ENCODE measurements around the gene CERT1. TPM values are rescaled to one million over a fixed set of nuclear protein-coding genes. Genes with fewer than 3 reads are reported as not detected.

The CERT1 gene
- total RNA-seq, 2 donors from 2014 or later, result 32.3 to 35.5 TPM

GRCh38 chr5:75450069-75450468, 61.4 kb downstream of the CERT1 start:
- Histone ChIP-seq H3K27me3 (replicated peaks; ENCODE audit: insufficient read depth) (no peaks in the 10 kb centered on the region), H3K4me1 (replicated peaks) (no peaks in the 10 kb centered on the region), H3K36me3 (no peaks in the 10 kb centered on the region), H3K9me3 (no peaks in the 10 kb centered on the region), H3K4me3 (no peak overlapping the region), H3K27ac (no peak overlapping the region)
- TF ChIP-seq POLR2AphosphoS5 (IDR thresholded peaks at IDR 0.05), result no peak
- TF ChIP-seq CTCF (IDR thresholded peaks at IDR 0.05), result no peak
- 70% methylated on average over 1 of the region's 1 CpG for WGBS
- DNase-seq (ENCODE audit: low spot score), result no peak
- intact Hi-C loops (cut with DNase I), result no loop called here

GRCh38 chr5:75446068-75446467, 65.4 kb downstream of the CERT1 start:
- DNase-seq (ENCODE audit: low spot score), result no peak
- Histone ChIP-seq H3K4me1 (replicated peaks) (no peaks in the 10 kb centered on the region), H3K27me3 (replicated peaks; ENCODE audit: insufficient read depth) (no peaks in the 10 kb centered on the region), H3K36me3 (no peaks in the 10 kb centered on the region), H3K4me3 (no peak overlapping the region), H3K9me3 (no peaks in the 10 kb centered on the region), H3K27ac (no peak overlapping the region)
- 98% methylated on average over 2 of the region's 2 CpGs for WGBS
- intact Hi-C loops (cut with DNase I), result no loop called here
- TF ChIP-seq POLR2AphosphoS5 (IDR thresholded peaks at IDR 0.05), result no peak
- TF ChIP-seq POLR2A (IDR thresholded peaks at IDR 0.05), result no peak
- no peak for TF ChIP-seq CTCF (IDR thresholded peaks at IDR 0.05)

GRCh38 chr5:75441560-75441959, 69.9 kb downstream of the CERT1 start:
- Histone ChIP-seq H3K27me3 (replicated peaks; ENCODE audit: insufficient read depth) (no peaks in the 10 kb centered on the region), H3K4me3 (no peak overlapping the region), H3K9me3 (no peaks in the 10 kb centered on the region), H3K4me1 (replicated peaks) (no peaks in the 10 kb centered on the region), H3K27ac (no peak overlapping the region), H3K36me3 (no peaks in the 10 kb centered on the region)
- no peak for TF ChIP-seq POLR2A (IDR thresholded peaks at IDR 0.05)
- no peak for TF ChIP-seq POLR2AphosphoS5 (IDR thresholded peaks at IDR 0.05)
- no peak for TF ChIP-seq CTCF (IDR thresholded peaks at IDR 0.05)
- intact Hi-C loops (cut with DNase I), result no loop called here
- WGBS, result 95% methylated on average over 2 of the region's 2 CpGs
- DNase-seq (ENCODE audit: low spot score), result no peak

- Histone ChIP-seq H3K36me3 (no peaks in the 10 kb centered on the region), H3K9me3 (no peaks in the 10 kb centered on the region), H3K4me1 (replicated peaks) (no peaks in the 10 kb centered on the region), H3K4me3 (no peak overlapping the region), H3K27me3 (replicated peaks; ENCODE audit: insufficient read depth) (no peaks in the 10 kb centered on the region), H3K27ac (no peak overlapping the region)
- intact Hi-C loops (cut with DNase I), result no loop called here
- 80% methylated on average over 2 of the region's 2 CpGs for WGBS
- TF ChIP-seq POLR2AphosphoS5 (IDR thresholded peaks at IDR 0.05) (no peak), CTCF (IDR thresholded peaks at IDR 0.05) (no peak), POLR2A (IDR thresholded peaks at IDR 0.05) (no peak)
- no peak for DNase-seq (ENCODE audit: low spot score)
Measured at GRCh38 chr5:75439276-75439675, 72.2 kb downstream of the CERT1 start.

GRCh38 chr5:75438722-75439121, 72.7 kb downstream of the CERT1 start:
- Histone ChIP-seq H3K36me3 (no peaks in the 10 kb centered on the region), H3K4me3 (no peak overlapping the region), H3K4me1 (replicated peaks) (no peaks in the 10 kb centered on the region), H3K9me3 (no peaks in the 10 kb centered on the region), H3K27me3 (replicated peaks; ENCODE audit: insufficient read depth) (no peaks in the 10 kb centered on the region), H3K27ac (no peak overlapping the region)
- intact Hi-C loops (cut with DNase I), result no loop called here
- TF ChIP-seq CTCF (IDR thresholded peaks at IDR 0.05), result no peak
- 69% methylated on average over 2 of the region's 2 CpGs for WGBS
- DNase-seq (ENCODE audit: low spot score), result no peak

All from prostate gland (tissue), 2 donors.